ENCODE results near the gene PSMD14.

PSMD14 gene

GRCh38 chr2:161414042-161415033, 106.1 kb downstream of the PSMD14 start:
- in situ Hi-C loops (cut with MboI; ENCODE audit: low sequenced_read_pairs) = no loop called here
- Histone ChIP-seq H3K4me3 (peak overlapping the region; percentile 24), H3K9me3 (no peaks in the 10 kb centered on the region), H3K27me3 (ENCODE audit: low read depth) (no peaks in the 10 kb centered on the region), H3K4me1 (peaks cover 23% of the 10 kb centered on the region), H3K36me3 (replicated peaks) (peaks cover 3% of the 10 kb centered on the region; the same call in 1 of the 2 replicates)
- DNase-seq (ENCODE audit: low spot score in 2 of 2) = peak; percentile 45 to 80

DNA sequence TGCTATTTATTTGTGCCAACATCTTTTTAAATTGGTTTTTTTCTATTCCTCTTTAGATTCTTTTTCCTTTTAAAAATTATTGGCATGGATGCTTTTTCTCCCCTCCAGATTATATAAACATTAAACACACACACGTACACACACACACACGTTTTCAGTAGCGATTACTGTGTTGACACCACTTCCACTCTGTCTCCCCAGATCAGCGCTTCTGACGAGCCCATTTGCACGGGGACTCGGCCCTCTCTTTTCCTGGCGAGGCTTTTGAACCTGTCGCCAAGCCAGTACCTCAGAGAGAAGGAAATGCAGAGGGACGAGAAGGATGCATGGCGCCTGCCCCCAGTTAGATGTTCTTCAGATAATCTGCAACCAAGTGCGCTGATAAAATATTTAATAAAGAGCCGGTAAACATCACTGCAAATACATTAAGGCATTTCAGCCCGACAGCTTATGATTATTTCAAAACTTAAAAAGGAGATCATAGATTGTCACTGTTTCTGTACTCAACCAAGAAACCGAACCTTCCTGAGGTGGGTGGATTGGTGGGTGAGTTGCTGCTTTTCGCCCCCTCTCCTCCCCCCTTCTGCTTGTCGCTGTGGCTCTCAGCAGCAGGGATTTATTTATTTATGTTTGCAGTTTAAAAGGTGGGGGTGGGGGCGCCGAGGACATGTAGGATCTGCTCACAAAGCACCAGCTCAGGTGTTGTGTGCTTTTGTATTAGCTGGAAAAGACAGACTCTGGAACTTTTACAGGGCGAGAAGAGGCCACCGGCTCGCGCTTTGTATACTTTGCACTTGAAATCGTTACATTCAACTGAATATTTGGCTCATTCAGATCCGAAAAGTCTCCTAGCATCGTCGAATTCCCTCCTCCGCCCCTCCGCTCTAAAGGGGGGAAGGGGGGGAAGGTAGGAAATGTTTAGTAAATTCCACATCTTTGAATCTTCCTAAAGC, 107.1 kb downstream of the PSMD14 start:
- H3K4me1 ChIP-seq = peaks cover 32% of the 10 kb centered on the region
- in situ Hi-C loops (cut with MboI; ENCODE audit: low sequenced_read_pairs) = no loop called here
- no peak for DNase-seq (ENCODE audit: low spot score in 2 of 2)
- peaks cover 3% of the 10 kb centered on the region; the same call in 1 of the 2 replicates for H3K36me3 ChIP-seq (replicated peaks)
- H3K9me3 ChIP-seq = no peaks in the 10 kb centered on the region
- no peak overlapping the region for H3K4me3 ChIP-seq
- no peaks in the 10 kb centered on the region for H3K27me3 ChIP-seq (ENCODE audit: low read depth)

DNA sequence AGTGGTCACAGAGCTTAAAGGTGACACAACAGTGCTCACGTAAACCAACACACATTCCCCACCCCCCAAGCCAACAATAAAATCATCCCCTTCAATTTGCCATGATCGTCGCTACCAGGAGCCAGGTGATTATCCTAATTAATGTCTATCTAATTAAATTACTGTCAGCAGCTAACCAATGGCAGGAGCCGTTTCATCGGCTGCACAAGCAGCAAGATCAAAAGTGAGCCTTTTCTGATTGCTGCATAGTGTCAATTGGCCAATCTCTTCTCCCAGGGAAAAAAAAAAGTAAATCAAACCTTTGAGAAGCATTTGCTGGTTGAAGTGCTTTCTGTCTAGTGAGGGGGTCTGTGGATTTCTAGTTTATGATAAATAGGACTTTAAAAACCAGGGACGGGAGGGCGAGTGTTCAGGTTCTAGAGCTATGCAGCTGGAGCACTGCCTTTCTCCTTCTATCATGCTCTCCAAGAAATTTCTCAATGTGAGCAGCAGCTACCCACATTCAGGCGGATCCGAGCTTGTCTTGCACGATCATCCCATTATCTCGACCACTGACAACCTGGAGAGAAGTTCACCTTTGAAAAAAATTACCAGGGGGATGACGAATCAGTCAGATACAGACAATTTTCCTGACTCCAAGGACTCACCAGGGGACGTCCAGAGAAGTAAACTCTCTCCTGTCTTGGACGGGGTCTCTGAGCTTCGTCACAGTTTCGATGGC, 107.9 kb downstream of the PSMD14 start, which contains the start of gene TBR1:
Gene TBR1 (plus strand): TSS at position 311 of the 721 bp plus-strand sequence. CDS start 114 bp downstream, at position 425.
- H3K36me3 ChIP-seq (replicated peaks) = peaks cover 1% of the 10 kb centered on the region; the same call in 1 of the 2 replicates
- DNase-seq (ENCODE audit: low spot score in 2 of 2) = no peak
- in situ Hi-C loops (cut with MboI; ENCODE audit: low sequenced_read_pairs) = no loop called here
- no peaks in the 10 kb centered on the region for H3K27me3 ChIP-seq (ENCODE audit: low read depth)
- H3K4me1 ChIP-seq = peaks cover 32% of the 10 kb centered on the region
- H3K9me3 ChIP-seq = no peaks in the 10 kb centered on the region
- H3K4me3 ChIP-seq = no peak within 1 kb of the TSS

DNA sequence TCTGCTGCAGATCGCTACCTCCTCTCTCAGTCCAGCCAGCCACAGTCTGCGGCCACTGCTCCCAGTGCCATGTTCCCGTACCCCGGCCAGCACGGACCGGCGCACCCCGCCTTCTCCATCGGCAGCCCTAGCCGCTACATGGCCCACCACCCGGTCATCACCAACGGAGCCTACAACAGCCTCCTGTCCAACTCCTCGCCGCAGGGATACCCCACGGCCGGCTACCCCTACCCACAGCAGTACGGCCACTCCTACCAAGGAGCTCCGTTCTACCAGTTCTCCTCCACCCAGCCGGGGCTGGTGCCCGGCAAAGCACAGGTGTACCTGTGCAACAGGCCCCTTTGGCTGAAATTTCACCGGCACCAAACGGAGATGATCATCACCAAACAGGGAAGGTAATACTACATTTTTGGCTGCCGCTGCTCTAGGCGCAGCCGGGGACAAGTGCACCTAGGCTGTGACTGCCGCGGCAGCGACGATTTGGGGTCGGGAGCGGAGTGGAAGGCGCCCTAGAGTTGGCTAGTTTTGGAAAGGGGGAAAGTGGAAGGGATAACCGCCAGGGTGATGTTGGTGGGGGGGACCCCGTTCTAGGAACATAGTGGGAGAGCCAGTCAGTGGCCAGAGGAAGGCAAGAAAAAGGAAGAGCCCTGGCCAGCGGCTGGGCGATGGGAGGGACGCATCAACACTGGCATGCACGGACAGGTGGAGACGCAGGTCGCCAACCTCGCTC, 108.6 kb downstream of the PSMD14 start:
- no peak for DNase-seq (ENCODE audit: low spot score in 2 of 2)
- H3K4me3 ChIP-seq = no peak overlapping the region
- no peaks in the 10 kb centered on the region for H3K27me3 ChIP-seq (ENCODE audit: low read depth)
- in situ Hi-C loops (cut with MboI; ENCODE audit: low sequenced_read_pairs) = no loop called here
- H3K4me1 ChIP-seq = peaks cover 32% of the 10 kb centered on the region
- H3K36me3 ChIP-seq (replicated peaks) = no peaks in the 10 kb centered on the region
- no peaks in the 10 kb centered on the region for H3K9me3 ChIP-seq

- H3K4me1 ChIP-seq = peaks cover 32% of the 10 kb centered on the region
- in situ Hi-C loops (cut with MboI; ENCODE audit: low sequenced_read_pairs) = no loop called here
- no peaks in the 10 kb centered on the region for H3K9me3 ChIP-seq
- no peaks in the 10 kb centered on the region for H3K36me3 ChIP-seq (replicated peaks)
- DNase-seq (ENCODE audit: low spot score in 2 of 2) = no peak
- H3K4me3 ChIP-seq = no peak overlapping the region
- H3K27me3 ChIP-seq (ENCODE audit: low read depth) = no peaks in the 10 kb centered on the region
Measured at GRCh38 chr2:161417438-161418274, 109.4 kb downstream of the PSMD14 start.

DNA sequence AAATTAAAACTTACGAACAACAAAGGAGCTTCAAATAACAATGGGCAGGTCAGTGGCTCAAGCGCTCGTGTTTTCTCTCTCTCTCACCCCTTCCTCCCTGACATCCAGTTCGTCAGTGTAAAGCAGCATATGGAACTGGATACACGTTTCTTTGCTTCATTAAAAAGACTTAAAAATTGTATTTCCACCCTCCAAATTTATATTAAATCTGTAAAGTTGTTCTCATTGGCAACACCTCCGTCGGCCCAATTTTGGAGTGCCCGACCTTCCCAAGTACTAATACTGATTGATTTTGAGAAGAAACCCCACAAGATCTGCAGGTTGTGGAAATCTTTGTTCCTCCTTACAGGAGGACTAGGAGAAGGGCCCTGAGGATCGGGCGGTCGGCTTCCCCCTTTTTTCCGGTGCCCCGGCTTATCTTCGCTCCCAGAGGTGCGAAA, 110.1 kb downstream of the PSMD14 start:
- H3K4me1 ChIP-seq = peaks cover 32% of the 10 kb centered on the region
- no peaks in the 10 kb centered on the region for H3K27me3 ChIP-seq (ENCODE audit: low read depth)
- no peaks in the 10 kb centered on the region for H3K36me3 ChIP-seq (replicated peaks)
- H3K9me3 ChIP-seq = no peaks in the 10 kb centered on the region
- DNase-seq (ENCODE audit: low spot score in 2 of 2) = no peak
- in situ Hi-C loops (cut with MboI; ENCODE audit: low sequenced_read_pairs) = no loop called here
- no peak overlapping the region for H3K4me3 ChIP-seq

DNA sequence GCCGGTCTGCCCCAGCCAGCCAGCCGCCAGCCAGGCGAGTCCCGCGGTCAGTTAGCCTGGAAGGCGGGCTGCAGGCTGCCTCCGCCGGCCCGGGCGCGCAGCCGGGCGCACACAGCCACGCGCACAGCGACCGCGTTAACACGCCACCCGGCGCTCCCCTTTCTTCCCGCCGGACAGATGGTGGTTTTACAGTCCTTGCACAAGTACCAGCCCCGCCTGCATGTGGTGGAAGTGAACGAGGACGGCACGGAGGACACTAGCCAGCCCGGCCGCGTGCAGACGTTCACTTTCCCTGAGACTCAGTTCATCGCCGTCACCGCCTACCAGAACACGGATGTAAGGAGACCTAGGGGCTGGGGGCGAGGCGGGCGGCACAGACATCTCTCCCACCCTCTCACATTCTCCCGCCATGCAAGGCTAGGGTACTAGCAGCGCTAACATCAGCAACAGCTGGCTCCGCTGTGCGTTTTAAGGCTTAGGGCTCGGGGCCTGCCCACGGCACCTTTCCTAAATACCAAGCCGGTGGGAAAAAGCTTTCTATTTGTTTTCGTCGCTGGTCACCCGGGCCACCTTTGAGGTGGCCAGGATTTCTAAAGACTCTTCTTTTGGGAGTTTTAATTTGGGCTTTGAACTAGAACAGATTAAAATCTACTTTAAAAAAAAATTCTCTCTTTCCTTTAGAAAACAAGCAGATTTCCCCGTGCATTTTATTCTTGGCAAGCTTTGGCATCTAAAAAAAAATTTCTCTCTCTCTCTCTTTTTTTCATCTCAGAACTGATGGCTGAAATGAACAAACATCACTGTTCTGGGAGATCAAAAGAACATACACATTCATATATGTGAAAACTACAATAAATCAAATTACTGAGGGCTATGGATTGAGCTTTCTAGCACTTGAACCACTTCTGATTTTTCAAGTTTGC, 110.8 kb downstream of the PSMD14 start:
- Histone ChIP-seq H3K27me3 (ENCODE audit: low read depth) (no peaks in the 10 kb centered on the region), H3K4me1 (peaks cover 28% of the 10 kb centered on the region), H3K9me3 (no peaks in the 10 kb centered on the region), H3K4me3 (peak overlapping the region; percentile 18), H3K36me3 (replicated peaks) (no peaks in the 10 kb centered on the region)
- in situ Hi-C loops (cut with MboI; ENCODE audit: low sequenced_read_pairs) = no loop called here
- DNase-seq (ENCODE audit: low spot score in 2 of 2) = peak in 1 of 2 experiments; percentile 60

DNA sequence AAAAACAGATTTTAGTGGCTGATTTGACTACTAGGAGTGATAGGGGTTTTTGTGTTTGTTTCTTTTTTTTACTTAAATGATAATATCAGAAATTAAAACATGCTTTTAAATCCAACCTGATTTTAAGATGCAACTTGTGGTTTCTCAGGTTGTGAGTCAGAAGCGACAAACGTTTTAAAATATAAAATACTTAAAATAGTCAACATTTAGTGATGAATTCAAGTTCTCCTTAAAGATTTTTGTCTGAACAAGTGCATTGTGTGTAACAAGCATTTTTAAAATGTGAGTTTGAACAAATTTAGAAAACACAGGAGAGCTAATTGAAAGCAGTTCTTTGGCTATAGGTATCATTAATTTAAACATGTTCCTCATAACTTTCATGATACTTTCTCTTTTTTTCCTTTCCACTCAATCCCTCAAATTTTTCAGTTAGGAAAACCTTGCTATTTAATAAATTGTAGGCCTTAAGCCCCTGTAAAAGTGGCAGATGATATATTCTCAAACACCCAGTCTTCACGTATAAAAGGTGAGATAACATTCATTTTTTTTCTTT, 111.5 kb downstream of the PSMD14 start:
- Histone ChIP-seq H3K27me3 (ENCODE audit: low read depth) (no peaks in the 10 kb centered on the region), H3K36me3 (replicated peaks) (no peaks in the 10 kb centered on the region), H3K9me3 (no peaks in the 10 kb centered on the region), H3K4me3 (no peak overlapping the region), H3K4me1 (peaks cover 22% of the 10 kb centered on the region)
- in situ Hi-C loops (cut with MboI; ENCODE audit: low sequenced_read_pairs) = no loop called here
- no peak for DNase-seq (ENCODE audit: low spot score in 2 of 2)

DNA sequence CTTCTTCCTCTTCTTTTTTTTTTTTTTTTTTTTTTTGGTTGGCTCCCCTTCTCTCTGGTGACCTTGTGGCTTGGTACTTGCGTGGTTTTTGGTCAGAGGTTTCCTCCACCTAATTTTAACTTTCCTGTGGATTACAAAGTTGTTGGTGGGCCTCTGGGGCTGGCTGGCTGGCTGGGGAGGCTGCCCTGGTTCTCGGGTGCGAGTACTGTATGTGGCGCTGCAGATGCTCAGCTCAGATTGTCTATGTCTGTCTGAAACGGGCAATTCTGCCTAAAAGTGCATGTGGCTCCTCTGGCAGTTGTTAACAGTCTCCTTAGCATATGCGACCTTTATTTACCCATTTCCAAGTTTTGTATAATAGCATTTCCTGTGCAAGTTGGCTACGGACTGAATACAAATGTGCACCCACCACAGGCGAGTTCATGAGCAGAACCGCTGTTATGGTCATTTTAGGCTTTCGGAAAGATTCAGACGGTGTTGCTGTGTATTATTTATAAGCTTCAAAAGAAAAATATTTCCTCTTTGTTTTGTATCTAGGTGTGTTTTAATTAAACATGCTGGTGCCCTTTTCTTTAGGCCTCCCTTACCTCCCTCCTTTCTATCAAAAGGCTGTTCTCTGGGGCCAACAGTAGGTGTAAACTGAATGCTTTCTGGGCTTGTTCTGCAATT, 112.3 kb downstream of the PSMD14 start:
- DNase-seq (ENCODE audit: low spot score in 2 of 2) = no peak
- no peaks in the 10 kb centered on the region for H3K36me3 ChIP-seq (replicated peaks)
- H3K27me3 ChIP-seq (ENCODE audit: low read depth) = no peaks in the 10 kb centered on the region
- no peak overlapping the region for H3K4me3 ChIP-seq
- in situ Hi-C loops (cut with MboI; ENCODE audit: low sequenced_read_pairs) = no loop called here
- H3K4me1 ChIP-seq = peaks cover 18% of the 10 kb centered on the region
- H3K9me3 ChIP-seq = no peaks in the 10 kb centered on the region

DNA sequence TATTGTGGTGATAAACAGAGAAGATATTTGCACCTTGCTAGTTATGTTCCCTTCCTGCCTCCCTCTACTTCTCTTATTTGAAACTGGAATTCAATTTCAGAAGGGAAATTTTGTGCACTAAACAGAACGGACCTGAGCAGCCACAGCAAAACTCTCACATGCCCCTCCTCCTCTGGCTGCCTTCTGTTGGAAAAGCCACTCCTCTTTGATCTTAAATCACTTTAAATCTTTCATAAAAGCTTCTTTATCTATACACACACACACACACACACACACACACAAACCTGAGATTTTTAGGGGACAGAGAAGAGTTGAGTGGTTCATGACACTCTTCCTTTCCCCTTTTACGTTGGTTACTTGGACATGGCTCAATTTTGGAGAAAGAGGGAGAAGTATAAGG, 113.5 kb downstream of the PSMD14 start:
- no peak for DNase-seq (ENCODE audit: low spot score in 2 of 2)
- no peaks in the 10 kb centered on the region for H3K27me3 ChIP-seq (ENCODE audit: low read depth)
- peaks cover 18% of the 10 kb centered on the region for H3K4me1 ChIP-seq
- no peaks in the 10 kb centered on the region for H3K36me3 ChIP-seq (replicated peaks)
- in situ Hi-C loops (cut with MboI; ENCODE audit: low sequenced_read_pairs) = no loop called here
- H3K9me3 ChIP-seq = no peaks in the 10 kb centered on the region
- no peak overlapping the region for H3K4me3 ChIP-seq
